GM21381 (cell line): ENCODE results near the gene ANKS1B.

Experiments
- ATAC-seq: cut with Tn5 transposase; IDR thresholded peaks from one replicate; pipeline ENCODE4 v1.9.1; 2021; ENCODE audit warnings: mild to moderate bottlenecking, moderate library complexity; ENCODE audit not compliant: unreplicated experiment

Gene ANKS1B

GRCh38 chr12:98719515-98720504 is 1264.9 kb downstream of the ANKS1B start:
- ATAC-seq: no peak

- no peak for ATAC-seq
These were observed 1270.3 kb downstream of the ANKS1B start for GRCh38 chr12:98714426-98714825.

DNA sequence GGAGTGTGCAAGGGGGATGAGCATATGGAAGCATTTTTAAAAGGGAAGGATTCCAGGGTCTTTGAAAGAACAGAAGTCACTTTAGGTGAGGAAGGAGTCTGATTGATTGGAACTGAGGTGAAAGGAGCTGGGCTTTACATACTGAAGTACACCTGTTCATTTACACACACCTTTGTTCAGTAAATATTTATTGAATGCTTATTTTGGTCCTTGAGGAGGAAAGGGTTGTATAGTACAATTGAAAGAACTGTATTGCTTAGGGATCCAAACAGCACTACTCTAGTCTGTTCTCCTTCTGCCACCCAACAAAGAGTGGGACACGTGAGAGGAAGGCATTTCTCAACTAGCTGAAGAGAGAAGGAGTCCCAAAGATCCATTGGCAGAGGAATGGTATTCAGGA is 1275.7 kb downstream of the ANKS1B start:
- no peak for ATAC-seq

DNA sequence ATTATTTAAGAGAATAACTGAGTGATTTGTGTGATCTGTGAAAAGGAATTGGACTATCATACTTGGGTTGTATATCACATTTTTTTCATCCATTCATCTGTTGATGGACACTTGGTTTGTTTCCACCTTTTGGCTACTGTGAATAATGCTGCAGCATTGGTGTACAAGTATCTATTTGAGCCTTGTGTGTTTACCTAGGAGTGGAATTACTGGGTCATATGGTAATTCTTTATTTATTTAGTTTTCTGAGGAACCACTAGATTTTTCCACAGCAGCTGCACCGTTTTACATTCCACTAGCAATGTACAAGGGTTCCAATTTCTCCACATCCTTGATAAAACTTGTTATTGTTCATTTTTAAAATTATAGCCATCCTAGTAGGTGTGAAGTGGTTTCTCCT is 1283.6 kb downstream of the ANKS1B start:
- ATAC-seq: no peak

DNA sequence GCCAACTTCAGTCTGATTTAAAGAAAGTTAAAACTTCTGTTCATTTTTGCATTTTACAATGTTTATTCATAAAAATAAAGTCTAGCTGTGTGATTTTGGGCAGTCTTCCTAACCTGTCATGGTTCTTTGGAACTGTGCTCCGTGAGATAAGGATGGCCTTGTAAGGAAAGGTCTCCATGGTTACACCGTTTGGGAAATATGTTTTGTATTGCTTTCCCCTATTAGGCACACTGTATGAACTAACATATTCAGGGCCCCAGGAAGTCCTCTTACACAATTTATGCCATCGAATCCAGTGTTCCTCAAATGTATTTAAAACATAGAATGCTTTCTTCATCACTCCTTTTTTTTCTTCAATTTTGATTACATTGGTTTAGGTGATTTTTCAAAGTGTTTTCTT is 1285.2 kb downstream of the ANKS1B start:
- no peak for ATAC-seq

GRCh38 chr12:98698603-98699463 is 1285.9 kb downstream of the ANKS1B start:
- peak; percentile 94 for ATAC-seq

DNA sequence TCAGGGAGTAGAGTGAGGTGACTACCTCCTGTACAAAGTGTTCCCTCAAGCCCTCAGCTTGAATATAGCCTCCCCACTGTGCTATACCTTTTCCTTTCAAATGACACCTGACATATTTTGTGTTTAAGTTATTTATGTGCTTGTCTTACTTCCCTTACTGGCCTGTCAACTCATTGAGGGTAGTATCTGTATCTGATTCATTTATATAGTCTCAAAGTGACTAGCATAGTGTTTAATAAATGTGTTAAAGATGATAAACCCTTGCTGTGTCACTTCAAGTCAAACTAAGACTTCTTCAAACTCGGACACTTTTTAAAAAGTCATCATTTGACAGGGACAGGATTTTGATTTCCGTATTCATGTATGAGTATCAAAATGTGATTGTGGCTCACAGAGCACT is 1287.5 kb downstream of the ANKS1B start:
- no peak for ATAC-seq

DNA sequence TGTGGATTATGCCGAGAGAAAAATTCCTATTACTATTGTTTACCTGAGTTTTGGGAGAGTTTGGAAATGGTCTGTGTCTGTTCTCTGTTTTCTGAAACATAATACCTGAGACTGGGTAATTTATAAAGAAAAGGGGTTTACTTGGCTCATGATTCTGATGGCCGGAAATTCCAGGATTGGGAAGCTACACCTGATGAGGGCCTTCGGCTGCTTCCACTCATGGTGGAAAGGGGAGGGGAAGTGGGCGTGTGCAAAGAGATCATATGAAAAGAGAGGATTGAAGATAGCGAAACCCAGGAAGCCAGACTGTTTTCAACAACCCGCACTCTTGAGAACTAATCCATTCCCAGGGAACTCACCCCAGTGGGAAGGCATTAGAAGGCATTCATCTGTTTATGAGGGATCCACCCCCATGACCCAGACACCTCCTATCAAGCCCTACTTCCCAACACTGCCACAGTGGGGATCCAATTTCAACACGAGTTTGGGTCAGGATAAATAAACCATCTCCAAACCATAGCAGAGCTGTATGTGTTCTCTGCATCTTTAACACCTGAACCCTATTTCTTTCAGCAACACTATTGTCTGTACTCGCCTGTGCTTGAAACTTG is 1288.6 kb downstream of the ANKS1B start:
- no peak for ATAC-seq

GRCh38 chr12:98691351-98691750 is 1293.4 kb downstream of the ANKS1B start:
- ATAC-seq: no peak

DNA sequence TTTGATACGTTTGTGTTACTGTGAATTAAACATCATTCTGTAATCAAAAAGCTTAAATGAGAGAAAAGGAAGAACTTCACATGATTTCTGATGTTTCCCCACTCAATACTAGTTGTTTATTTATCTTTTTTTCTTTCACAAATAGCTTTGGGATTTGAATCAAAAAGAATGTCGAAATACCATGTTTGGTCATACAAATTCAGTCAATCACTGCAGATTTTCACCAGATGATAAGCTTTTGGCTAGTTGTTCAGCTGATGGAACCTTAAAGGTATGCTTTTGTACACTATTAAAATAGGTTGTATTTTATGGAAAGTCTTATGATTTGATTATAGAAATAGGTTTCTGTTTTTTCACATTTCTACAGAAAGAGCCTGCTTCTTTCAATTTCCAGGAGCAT is 1298.1 kb downstream of the ANKS1B start:
- no peak for ATAC-seq
